HepG2 (cell line): ENCODE results near the gene FBXO5. TPM values are rescaled to one million over a fixed set of nuclear protein-coding genes. Genes with fewer than 3 reads are reported as not detected.

ENCODE experiments used
- HMG20A ChIP-seq: IDR thresholded peaks from 2 replicates; pipeline ENCODE4 v1.6.1; 2016; ENCODE audit warnings: borderline replicate concordance
- ISX ChIP-seq: sonication (generic); formaldehyde crosslinking; conservative IDR thresholded peaks from 2 replicates; pipeline ENCODE4 v1.5.0; 2020; ENCODE audit warnings: missing genetic modification reagents
- MED13 ChIP-seq: sonication (generic); formaldehyde crosslinking; IDR thresholded peaks from 2 replicates; pipeline ENCODE4 v1.5.0; 2020; ENCODE audit warnings: missing genetic modification reagents
- NBN ChIP-seq: fragments of 450-650 bp; conservative IDR thresholded peaks from 2 replicates; pipeline ENCODE4 v1.6.1; 2017
- NR2F2 ChIP-seq: IDR thresholded peaks from 2 replicates; pipeline ENCODE4 v1.6.1; 2012; ENCODE audit warnings: low read depth, inconsistent platforms, borderline replicate concordance
- RARG ChIP-seq: sonication (generic); formaldehyde crosslinking; IDR thresholded peaks from 2 replicates; pipeline ENCODE4 v1.4.0; 2020; ENCODE audit warnings: low read depth, mild to moderate bottlenecking, missing genetic modification reagents
- ZFP41 ChIP-seq: sonication (generic); formaldehyde crosslinking; IDR thresholded peaks from 2 replicates; pipeline ENCODE4 v1.4.0; 2020; ENCODE audit warnings: mild to moderate bottlenecking, missing genetic modification reagents, borderline replicate concordance
- ZNF136 ChIP-seq: sonication (generic); formaldehyde crosslinking; IDR thresholded peaks from 2 replicates; pipeline ENCODE4 v1.8.1; 2022; ENCODE audit warnings: low read depth, mild to moderate bottlenecking, moderate library complexity, missing genetic modification reagents
- ZNF7 ChIP-seq: IDR thresholded peaks from 2 replicates; pipeline ENCODE4 v1.6.1; 2016; ENCODE audit warnings: missing biosample characterization, missing genetic modification reagents
- polyA plus RNA-seq, 8 experiments: library from polyadenylated mRNA; depleted of rRNA in 3 of 8; stranded (reverse) in 7 of 8; unstranded in 1 of 8; fragments of >200 nt; fragmentation: Illumina TruSeq in 4 of 8; extraction: Trizol in 4 of 8; gene quantifications; 2 replicates each; pipeline versions ENCODE4 v1.2.1 to v1.2.3, GENCODE V29; 2011 to 2016; ENCODE audit warnings: low read depth in 4 of 8, missing spikeins in 1 of 8, mixed read lengths in 1 of 8; ENCODE audit not compliant: insufficient read depth in 1 of 8
- total RNA-seq, 5 experiments: library from RNA; depleted of rRNA; stranded (reverse); fragments of >200 nt; fragmentation: Illumina TruSeq; extraction: Trizol; gene quantifications; 2 replicates each; pipeline ENCODE4 v1.2.3, GENCODE V29; 2016; ENCODE audit warnings: low read depth in 1 of 5
- TF ChIP-seq, protein P1 (sequence below): sonication (generic); formaldehyde crosslinking; IDR thresholded peaks from 2 replicates; pipeline ENCODE4 v1.4.0; 2020; ENCODE audit warnings: mild to moderate bottlenecking, missing genetic modification reagents, borderline replicate concordance
- TF ChIP-seq, protein P2 (sequence below): sonication (generic); formaldehyde crosslinking; IDR thresholded peaks from 2 replicates; pipeline ENCODE4 v1.4.0; 2020; ENCODE audit warnings: mild to moderate bottlenecking, missing genetic modification reagents, borderline replicate concordance
- TF ChIP-seq, protein P3 (sequence below), 2 experiments: IDR thresholded peaks; 2 replicates each; pipeline ENCODE4 v1.6.1; 2011 to 2012; ENCODE audit warnings: low read length in 2 of 2, borderline replicate concordance in 1 of 2, low read depth in 1 of 2, mild to moderate bottlenecking in 1 of 2, moderate library complexity in 1 of 2
- TF ChIP-seq, protein P4 (sequence below): sonication (generic); formaldehyde crosslinking; IDR thresholded peaks from 2 replicates; pipeline ENCODE4 v1.4.0; 2020; ENCODE audit warnings: mild to moderate bottlenecking, missing genetic modification reagents

Gene FBXO5
- total and polyA plus RNA-seq, 2 of the 13 experiments (the other 11 are each of a cell fraction or from before 2014, with no cell fraction given) = 15.8 to 41.5 TPM

- TF ChIP-seq, protein P1, sequence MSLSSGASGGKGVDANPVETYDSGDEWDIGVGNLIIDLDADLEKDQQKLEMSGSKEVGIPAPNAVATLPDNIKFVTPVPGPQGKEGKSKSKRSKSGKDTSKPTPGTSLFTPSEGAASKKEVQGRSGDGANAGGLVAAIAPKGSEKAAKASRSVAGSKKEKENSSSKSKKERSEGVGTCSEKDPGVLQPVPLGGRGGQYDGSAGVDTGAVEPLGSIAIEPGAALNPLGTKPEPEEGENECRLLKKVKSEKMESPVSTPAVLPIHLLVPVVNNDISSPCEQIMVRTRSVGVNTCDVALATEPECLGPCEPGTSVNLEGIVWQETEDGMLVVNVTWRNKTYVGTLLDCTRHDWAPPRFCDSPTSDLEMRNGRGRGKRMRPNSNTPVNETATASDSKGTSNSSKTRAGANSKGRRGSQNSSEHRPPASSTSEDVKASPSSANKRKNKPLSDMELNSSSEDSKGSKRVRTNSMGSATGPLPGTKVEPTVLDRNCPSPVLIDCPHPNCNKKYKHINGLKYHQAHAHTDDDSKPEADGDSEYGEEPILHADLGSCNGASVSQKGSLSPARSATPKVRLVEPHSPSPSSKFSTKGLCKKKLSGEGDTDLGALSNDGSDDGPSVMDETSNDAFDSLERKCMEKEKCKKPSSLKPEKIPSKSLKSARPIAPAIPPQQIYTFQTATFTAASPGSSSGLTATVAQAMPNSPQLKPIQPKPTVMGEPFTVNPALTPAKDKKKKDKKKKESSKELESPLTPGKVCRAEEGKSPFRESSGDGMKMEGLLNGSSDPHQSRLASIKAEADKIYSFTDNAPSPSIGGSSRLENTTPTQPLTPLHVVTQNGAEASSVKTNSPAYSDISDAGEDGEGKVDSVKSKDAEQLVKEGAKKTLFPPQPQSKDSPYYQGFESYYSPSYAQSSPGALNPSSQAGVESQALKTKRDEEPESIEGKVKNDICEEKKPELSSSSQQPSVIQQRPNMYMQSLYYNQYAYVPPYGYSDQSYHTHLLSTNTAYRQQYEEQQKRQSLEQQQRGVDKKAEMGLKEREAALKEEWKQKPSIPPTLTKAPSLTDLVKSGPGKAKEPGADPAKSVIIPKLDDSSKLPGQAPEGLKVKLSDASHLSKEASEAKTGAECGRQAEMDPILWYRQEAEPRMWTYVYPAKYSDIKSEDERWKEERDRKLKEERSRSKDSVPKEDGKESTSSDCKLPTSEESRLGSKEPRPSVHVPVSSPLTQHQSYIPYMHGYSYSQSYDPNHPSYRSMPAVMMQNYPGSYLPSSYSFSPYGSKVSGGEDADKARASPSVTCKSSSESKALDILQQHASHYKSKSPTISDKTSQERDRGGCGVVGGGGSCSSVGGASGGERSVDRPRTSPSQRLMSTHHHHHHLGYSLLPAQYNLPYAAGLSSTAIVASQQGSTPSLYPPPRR = peak; percentile 35; the same call in 1 of the 2 replicates
- TF ChIP-seq ZFP41 (CRISPR knock-in tag) = no peak
- TF ChIP-seq NR2F2 = no peak
- no peak for TF ChIP-seq ISX (CRISPR knock-in tag)
- no peak for TF ChIP-seq ZNF7 (CRISPR knock-in tag)
- no peak for TF ChIP-seq HMG20A (CRISPR knock-in tag)
- TF ChIP-seq MED13 = no peak
- no peak for TF ChIP-seq NBN
- TF ChIP-seq RARG = no peak
- no peak for TF ChIP-seq ZNF136 (CRISPR knock-in tag)
- TF ChIP-seq, protein P2, sequence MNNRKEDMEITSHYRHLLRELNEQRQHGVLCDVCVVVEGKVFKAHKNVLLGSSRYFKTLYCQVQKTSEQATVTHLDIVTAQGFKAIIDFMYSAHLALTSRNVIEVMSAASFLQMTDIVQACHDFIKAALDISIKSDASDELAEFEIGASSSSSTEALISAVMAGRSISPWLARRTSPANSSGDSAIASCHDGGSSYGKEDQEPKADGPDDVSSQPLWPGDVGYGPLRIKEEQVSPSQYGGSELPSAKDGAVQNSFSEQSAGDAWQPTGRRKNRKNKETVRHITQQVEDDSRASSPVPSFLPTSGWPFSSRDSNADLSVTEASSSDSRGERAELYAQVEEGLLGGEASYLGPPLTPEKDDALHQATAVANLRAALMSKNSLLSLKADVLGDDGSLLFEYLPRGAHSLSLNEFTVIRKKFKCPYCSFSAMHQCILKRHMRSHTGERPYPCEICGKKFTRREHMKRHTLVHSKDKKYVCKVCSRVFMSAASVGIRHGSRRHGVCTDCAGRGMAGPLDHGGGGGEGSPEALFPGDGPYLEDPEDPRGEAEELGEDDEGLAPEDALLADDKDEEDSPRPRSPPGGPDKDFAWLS (CRISPR knock-in tag) = no peak
- TF ChIP-seq, protein P3, sequence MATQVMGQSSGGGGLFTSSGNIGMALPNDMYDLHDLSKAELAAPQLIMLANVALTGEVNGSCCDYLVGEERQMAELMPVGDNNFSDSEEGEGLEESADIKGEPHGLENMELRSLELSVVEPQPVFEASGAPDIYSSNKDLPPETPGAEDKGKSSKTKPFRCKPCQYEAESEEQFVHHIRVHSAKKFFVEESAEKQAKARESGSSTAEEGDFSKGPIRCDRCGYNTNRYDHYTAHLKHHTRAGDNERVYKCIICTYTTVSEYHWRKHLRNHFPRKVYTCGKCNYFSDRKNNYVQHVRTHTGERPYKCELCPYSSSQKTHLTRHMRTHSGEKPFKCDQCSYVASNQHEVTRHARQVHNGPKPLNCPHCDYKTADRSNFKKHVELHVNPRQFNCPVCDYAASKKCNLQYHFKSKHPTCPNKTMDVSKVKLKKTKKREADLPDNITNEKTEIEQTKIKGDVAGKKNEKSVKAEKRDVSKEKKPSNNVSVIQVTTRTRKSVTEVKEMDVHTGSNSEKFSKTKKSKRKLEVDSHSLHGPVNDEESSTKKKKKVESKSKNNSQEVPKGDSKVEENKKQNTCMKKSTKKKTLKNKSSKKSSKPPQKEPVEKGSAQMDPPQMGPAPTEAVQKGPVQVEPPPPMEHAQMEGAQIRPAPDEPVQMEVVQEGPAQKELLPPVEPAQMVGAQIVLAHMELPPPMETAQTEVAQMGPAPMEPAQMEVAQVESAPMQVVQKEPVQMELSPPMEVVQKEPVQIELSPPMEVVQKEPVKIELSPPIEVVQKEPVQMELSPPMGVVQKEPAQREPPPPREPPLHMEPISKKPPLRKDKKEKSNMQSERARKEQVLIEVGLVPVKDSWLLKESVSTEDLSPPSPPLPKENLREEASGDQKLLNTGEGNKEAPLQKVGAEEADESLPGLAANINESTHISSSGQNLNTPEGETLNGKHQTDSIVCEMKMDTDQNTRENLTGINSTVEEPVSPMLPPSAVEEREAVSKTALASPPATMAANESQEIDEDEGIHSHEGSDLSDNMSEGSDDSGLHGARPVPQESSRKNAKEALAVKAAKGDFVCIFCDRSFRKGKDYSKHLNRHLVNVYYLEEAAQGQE (IDR thresholded peaks at IDR 0.05; ENCODE audit: borderline replicate concordance in 1 of 2, low read depth in 1 of 2, low read length in 2 of 2) = no peak; a peak in 1 of 4 replicates
- TF ChIP-seq, protein P4, sequence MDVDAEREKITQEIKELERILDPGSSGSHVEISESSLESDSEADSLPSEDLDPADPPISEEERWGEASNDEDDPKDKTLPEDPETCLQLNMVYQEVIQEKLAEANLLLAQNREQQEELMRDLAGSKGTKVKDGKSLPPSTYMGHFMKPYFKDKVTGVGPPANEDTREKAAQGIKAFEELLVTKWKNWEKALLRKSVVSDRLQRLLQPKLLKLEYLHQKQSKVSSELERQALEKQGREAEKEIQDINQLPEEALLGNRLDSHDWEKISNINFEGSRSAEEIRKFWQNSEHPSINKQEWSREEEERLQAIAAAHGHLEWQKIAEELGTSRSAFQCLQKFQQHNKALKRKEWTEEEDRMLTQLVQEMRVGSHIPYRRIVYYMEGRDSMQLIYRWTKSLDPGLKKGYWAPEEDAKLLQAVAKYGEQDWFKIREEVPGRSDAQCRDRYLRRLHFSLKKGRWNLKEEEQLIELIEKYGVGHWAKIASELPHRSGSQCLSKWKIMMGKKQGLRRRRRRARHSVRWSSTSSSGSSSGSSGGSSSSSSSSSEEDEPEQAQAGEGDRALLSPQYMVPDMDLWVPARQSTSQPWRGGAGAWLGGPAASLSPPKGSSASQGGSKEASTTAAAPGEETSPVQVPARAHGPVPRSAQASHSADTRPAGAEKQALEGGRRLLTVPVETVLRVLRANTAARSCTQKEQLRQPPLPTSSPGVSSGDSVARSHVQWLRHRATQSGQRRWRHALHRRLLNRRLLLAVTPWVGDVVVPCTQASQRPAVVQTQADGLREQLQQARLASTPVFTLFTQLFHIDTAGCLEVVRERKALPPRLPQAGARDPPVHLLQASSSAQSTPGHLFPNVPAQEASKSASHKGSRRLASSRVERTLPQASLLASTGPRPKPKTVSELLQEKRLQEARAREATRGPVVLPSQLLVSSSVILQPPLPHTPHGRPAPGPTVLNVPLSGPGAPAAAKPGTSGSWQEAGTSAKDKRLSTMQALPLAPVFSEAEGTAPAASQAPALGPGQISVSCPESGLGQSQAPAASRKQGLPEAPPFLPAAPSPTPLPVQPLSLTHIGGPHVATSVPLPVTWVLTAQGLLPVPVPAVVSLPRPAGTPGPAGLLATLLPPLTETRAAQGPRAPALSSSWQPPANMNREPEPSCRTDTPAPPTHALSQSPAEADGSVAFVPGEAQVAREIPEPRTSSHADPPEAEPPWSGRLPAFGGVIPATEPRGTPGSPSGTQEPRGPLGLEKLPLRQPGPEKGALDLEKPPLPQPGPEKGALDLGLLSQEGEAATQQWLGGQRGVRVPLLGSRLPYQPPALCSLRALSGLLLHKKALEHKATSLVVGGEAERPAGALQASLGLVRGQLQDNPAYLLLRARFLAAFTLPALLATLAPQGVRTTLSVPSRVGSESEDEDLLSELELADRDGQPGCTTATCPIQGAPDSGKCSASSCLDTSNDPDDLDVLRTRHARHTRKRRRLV = 0 out of 2 replicates have a peak, but pooled peaks have one; percentile 16
Measured at GRCh38 chr6:153002613-153003365, 19.9 kb upstream of the FBXO5 start, which contains the start of gene MTRF1L (continued).
